ENCODE data around the gene SMAD6. TPM values are rescaled to one million over a fixed set of nuclear protein-coding genes. Genes with fewer than 3 reads are reported as not detected.

SMAD6 gene
- total and polyA plus RNA-seq, 2 of the 4 experiments (the other 2 are of a cell fraction): 4.8 to 8.5 TPM

DNA sequence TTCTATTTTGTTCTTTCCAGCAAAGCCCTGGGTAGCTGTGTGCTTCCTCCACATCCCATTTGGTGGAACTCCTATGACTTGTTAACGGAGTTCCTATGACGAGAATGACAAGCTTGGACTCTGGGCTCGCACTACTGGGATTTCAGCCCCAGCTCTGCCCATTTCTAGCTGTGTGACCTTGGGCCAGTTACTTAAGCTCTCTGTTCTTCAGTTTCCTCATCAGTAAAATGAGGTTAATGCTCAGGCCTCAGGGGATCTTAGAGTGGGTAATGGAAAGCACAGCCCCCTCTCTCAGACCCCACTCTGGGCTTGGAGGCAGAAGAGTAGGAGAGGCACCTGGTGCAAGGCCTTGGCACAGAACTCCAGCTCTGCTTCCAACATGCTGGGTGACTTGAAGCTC lies 123.1 kb downstream of the SMAD6 start:
- Histone ChIP-seq H2BK5ac (ENCODE audit: low read depth, low read length, poor library complexity, severe bottlenecking) (no peak overlapping the region), H3K23ac (ENCODE audit: low read depth, low read length) (no peak overlapping the region), H2BK20ac (ENCODE audit: low read depth, low read length) (no peak overlapping the region), H3K9me3 (ENCODE audit: control insufficient read depth, insufficient read depth, low read length) (no peaks in the 10 kb centered on the region), H2AK5ac (ENCODE audit: low read depth, low read length) (no peak overlapping the region), H3K79me1 (ENCODE audit: low read depth in 1 of 2, low read length in 2 of 2) (no peaks in the 10 kb centered on the region), H3K4me3 (ENCODE audit: insufficient read depth, low read depth, low read length) (no peak overlapping the region), H4K8ac (ENCODE audit: low read depth in 2 of 2, low read length in 2 of 2) (no peak overlapping the region), H3K4ac (ENCODE audit: low read depth, low read length) (no peak overlapping the region), H3K14ac (replicated peaks; ENCODE audit: low read depth, low read length) (no peak overlapping the region), H3K4me2 (ENCODE audit: low read depth, low read length) (no peak overlapping the region), H4K91ac (ENCODE audit: insufficient read depth, low read depth, low read length) (no peak overlapping the region), H3K18ac (ENCODE audit: low read depth, low read length) (no peak overlapping the region), H3K56ac (ENCODE audit: extremely low read depth, insufficient read depth, low read length) (no peak overlapping the region), H3K9me1 (ENCODE audit: insufficient read depth, low read length) (no peaks in the 10 kb centered on the region), H4K5ac (ENCODE audit: low read depth, low read length) (no peak overlapping the region), H2BK15ac (ENCODE audit: low read depth, low read length) (no peak overlapping the region), H3K4me1 (ENCODE audit: control insufficient read depth, insufficient read depth, low read length) (peaks cover 3% of the 10 kb centered on the region), H3K27ac (ENCODE audit: insufficient read depth, low read length) (no peak overlapping the region), H2BK120ac (ENCODE audit: low read depth, low read length) (no peak overlapping the region), H3K36me3 (ENCODE audit: control insufficient read depth, insufficient read depth, low read length) (no peaks in the 10 kb centered on the region), H3K27me3 (ENCODE audit: control insufficient read depth, insufficient read depth, low read length) (no peaks in the 10 kb centered on the region), H4K20me1 (ENCODE audit: insufficient read depth, low read length) (no peaks in the 10 kb centered on the region), H3K9ac (ENCODE audit: low read depth, low read length) (no peak overlapping the region), H2AFZ (replicated peaks; ENCODE audit: low read length, poor library complexity) (peak overlapping the region; percentile 43), H2AK9ac (replicated peaks; ENCODE audit: low read depth, low read length, poor library complexity) (no peak overlapping the region)
- dilution Hi-C loops (cut with HindIII; ENCODE audit: low sequenced_read_pairs, unreplicated experiment) (no loop called here), intact Hi-C loops (cut with micrococcal nuclease) (no loop called here), in situ Hi-C loops (cut with MboI; ENCODE audit: low sequenced_read_pairs) (loop anchor here (25.0 kb wide), 1 partner anchor 113 kb away; the partner anchor contains the start of gene SMAD6)
- WGBS, 2 experiments (ENCODE audit: extremely low coverage in 2 of 2, insufficient read length in 1 of 2): 100% methylated on average over 2 of the region's 3 CpGs; no CpG with 5 or more reads in 1 of the 2 experiments
- TF ChIP-seq FOS (IDR thresholded peaks at IDR 0.05; ENCODE audit: low read depth, low read length) (no peak), NFE2L2 (IDR thresholded peaks at IDR 0.05; ENCODE audit: low read depth, low read length) (no peak), MAFK (IDR thresholded peaks at IDR 0.05; ENCODE audit: low read depth, low read length) (no peak), RCOR1 (IDR thresholded peaks at IDR 0.05; ENCODE audit: insufficient replicate concordance, low read length) (no peak), RAD21 (IDR thresholded peaks at IDR 0.05; ENCODE audit: low read length) (no peak), MAZ (IDR thresholded peaks at IDR 0.05; ENCODE audit: borderline replicate concordance, low read depth, low read length) (no peak), MXI1 (IDR thresholded peaks at IDR 0.05; ENCODE audit: borderline replicate concordance, low read depth, low read length) (no peak), SMC3 (IDR thresholded peaks at IDR 0.05; ENCODE audit: low read depth, low read length) (no peak), BHLHE40 (IDR thresholded peaks at IDR 0.05; ENCODE audit: low read depth, low read length) (no peak), CHD1 (IDR thresholded peaks at IDR 0.05; ENCODE audit: low read depth, low read length) (no peak), POLR2A (IDR thresholded peaks at IDR 0.05; ENCODE audit: low read depth, low read length) (no peak)
- TF ChIP-seq, protein P1, sequence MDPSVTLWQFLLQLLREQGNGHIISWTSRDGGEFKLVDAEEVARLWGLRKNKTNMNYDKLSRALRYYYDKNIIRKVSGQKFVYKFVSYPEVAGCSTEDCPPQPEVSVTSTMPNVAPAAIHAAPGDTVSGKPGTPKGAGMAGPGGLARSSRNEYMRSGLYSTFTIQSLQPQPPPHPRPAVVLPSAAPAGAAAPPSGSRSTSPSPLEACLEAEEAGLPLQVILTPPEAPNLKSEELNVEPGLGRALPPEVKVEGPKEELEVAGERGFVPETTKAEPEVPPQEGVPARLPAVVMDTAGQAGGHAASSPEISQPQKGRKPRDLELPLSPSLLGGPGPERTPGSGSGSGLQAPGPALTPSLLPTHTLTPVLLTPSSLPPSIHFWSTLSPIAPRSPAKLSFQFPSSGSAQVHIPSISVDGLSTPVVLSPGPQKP (IDR thresholded peaks at IDR 0.05; ENCODE audit: borderline replicate concordance, low read depth, low read length): no peak
- TF ChIP-seq, protein P2, sequence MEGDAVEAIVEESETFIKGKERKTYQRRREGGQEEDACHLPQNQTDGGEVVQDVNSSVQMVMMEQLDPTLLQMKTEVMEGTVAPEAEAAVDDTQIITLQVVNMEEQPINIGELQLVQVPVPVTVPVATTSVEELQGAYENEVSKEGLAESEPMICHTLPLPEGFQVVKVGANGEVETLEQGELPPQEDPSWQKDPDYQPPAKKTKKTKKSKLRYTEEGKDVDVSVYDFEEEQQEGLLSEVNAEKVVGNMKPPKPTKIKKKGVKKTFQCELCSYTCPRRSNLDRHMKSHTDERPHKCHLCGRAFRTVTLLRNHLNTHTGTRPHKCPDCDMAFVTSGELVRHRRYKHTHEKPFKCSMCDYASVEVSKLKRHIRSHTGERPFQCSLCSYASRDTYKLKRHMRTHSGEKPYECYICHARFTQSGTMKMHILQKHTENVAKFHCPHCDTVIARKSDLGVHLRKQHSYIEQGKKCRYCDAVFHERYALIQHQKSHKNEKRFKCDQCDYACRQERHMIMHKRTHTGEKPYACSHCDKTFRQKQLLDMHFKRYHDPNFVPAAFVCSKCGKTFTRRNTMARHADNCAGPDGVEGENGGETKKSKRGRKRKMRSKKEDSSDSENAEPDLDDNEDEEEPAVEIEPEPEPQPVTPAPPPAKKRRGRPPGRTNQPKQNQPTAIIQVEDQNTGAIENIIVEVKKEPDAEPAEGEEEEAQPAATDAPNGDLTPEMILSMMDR (conservative IDR thresholded peaks at IDR 0.05; ENCODE audit: low read depth, low read length): no peak
- TF ChIP-seq, protein P3, sequence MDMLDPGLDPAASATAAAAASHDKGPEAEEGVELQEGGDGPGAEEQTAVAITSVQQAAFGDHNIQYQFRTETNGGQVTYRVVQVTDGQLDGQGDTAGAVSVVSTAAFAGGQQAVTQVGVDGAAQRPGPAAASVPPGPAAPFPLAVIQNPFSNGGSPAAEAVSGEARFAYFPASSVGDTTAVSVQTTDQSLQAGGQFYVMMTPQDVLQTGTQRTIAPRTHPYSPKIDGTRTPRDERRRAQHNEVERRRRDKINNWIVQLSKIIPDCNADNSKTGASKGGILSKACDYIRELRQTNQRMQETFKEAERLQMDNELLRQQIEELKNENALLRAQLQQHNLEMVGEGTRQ (IDR thresholded peaks at IDR 0.05; ENCODE audit: low read depth, low read length): no peak
- BruUV-seq (replicated peaks): no TSS peak
- DNase-seq (no peak), ATAC-seq (ENCODE audit: low read depth) (no peak)
- CTCF ChIA-PET: no interaction called here
- POLR2A ChIA-PET (ENCODE audit: unreplicated experiment): interaction anchor here (0.7 kb wide), 1 partner anchor 17 kb away, joined by 6 read pairs; no protein-coding TSS in a partner anchor

Measured in IMR-90 (cell line).